Omental fat pad (tissue), 4 donors: Measurements from ENCODE around the gene ZNF831. TPM values are rescaled to one million over a fixed set of nuclear protein-coding genes. Genes with fewer than 3 reads are reported as not detected.
A peak's percentile ranks its signal among the peaks of the same experiment; 100 is the strongest.

Experiments used
- ATAC-seq: fragments of 150-250 bp; one replicate; pipeline ENCODE4 v1.9.1; 2016; ENCODE audit warnings: mild to moderate bottlenecking, moderate library complexity; ENCODE audit not compliant: low FRiP score
- DNase-seq: peaks from one replicate; pipeline ENCODE4 v3.0.0-alpha.2; 2019; ENCODE audit warnings: low spot score
- CTCF ChIP-seq, 3 donors: fragments of 450-650 bp; IDR thresholded peaks; one replicate each; pipeline ENCODE4 v1.5.1; 2016 to 2017; ENCODE audit warnings: antibody characterized with exemption in 3 of 3, mild to moderate bottlenecking in 3 of 3, moderate library complexity in 2 of 3
- total RNA-seq, 4 donors: library from RNA; depleted of rRNA; stranded (reverse); fragments of >200 nt; gene quantifications; one replicate each; pipeline ENCODE4 v1.1.0, GENCODE V29; 2016

ZNF831 gene
- total RNA-seq, 4 donors from 2014 or later = 1.3 to 3.6 (median 2.0) TPM

DNA sequence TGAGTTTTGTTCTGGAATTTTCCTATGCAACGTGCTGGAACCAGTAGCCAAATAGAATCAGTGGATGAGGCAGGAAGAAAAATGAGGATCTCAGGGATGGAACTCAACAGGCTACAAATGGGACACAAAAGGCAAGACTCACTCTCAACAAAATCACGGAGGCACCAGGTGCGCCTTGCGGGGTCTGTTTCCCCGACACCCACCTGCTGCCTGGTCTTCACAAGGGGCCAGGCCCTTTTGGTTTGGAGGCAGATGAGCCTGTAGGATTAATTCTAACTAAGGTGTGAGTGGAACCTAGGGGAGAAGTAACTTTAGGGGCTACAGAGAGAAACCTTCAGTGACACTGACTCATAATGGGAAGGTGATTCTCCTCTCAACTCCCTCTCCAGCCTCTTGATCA lies 56.5 kb downstream of the ZNF831 start:
- DNase-seq = no peak
- no peak for ATAC-seq
- no peak for TF ChIP-seq CTCF (IDR thresholded peaks at IDR 0.05)

DNA sequence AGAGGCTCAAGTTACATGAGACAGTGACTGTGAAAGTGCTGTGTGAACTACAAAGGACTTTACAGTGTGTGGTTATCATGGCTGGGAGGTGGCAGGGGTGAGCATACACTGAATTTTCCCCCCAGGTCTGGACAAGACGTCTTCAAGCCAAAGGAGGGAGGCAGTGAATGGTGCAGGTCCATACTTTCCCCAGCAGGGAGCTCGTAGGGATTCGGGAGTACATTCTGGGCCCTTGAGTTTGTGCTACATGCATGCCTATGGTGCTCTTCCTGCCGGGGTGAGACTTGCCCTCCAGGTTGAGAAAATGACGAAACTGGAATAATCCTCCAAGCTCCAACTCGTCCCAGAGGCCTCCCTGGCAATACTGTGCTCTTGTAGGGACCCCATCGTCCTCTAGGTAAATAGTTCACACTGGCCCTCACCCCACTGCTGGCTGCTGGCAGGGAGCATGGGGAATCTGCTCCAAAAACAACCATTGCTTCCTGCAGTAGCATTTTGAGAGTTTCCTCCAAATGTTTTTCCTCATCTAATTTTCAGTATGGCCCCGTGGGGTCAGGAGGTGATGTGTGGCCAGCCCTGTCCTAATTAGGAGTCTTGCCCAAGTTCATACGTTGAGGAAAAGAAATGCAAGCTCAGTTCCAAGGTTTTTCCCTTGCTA lies 57.6 kb downstream of the ZNF831 start:
- ATAC-seq = no peak
- DNase-seq = no peak

GRCh38 chr20:59221707-59222252 lies 58.2 kb downstream of the ZNF831 start:
- ATAC-seq (peak; percentile 20), DNase-seq (no peak)
- TF ChIP-seq CTCF (IDR thresholded peaks at IDR 0.05) = no peak

More for the DNA sequence above, 57.6 kb downstream of the ZNF831 start:
- TF ChIP-seq CTCF (IDR thresholded peaks at IDR 0.05) = no peak

- DNase-seq = peak; percentile 57
- peak; percentile 85 for ATAC-seq
- TF ChIP-seq CTCF (IDR thresholded peaks at IDR 0.05) = peak in 1 of 3 donors; percentile 79
These were observed 58.9 kb downstream of the ZNF831 start for GRCh38 chr20:59222253-59223181.

DNA sequence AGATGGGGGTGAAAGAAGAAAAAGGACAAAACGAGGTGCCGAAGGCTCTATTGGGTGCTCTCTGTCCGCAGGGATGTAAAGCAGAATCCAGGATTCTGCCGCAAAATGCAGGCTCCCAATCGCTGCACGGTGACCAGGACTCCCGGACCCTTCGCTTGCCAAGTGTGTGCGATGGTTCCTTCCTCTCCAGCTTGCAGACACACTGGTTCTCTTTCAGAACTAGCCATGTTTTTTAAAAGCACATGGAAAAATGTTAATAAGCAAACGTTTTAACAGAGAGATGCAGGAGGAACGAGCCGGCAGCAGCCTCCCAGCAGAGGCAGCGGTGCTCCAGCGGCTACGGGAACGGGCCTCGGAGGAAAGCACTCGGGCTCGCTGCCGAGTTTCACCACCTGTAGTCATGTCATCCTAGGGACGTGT lies 59.6 kb downstream of the ZNF831 start:
- no peak for TF ChIP-seq CTCF (IDR thresholded peaks at IDR 0.05)
- no peak for DNase-seq
- no peak for ATAC-seq

DNA sequence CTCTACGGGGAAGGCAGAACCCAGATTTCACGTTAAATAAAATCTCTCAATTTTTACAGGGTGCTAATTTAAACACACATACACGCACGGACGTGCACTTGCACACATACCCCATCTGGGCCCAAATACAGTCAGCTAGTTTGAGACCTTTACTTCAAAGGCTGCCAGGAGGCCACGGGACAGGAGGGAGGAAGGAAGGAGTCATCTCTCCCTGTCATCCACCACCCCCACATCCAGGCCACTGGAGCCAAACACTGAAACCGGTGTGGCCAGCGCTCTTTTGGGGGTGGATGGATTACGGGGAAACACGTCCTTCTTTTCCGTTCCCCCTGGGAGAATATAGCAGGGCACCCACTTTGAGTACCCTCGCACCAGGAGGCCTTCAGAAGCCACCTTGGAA lies 60.1 kb downstream of the ZNF831 start:
- ATAC-seq = no peak
- TF ChIP-seq CTCF (IDR thresholded peaks at IDR 0.05) = no peak
- DNase-seq = no peak
